Osteocyte (in vitro differentiated cells): Measurements from ENCODE around the gene THSD4. TPM values are rescaled to one million over a fixed set of nuclear protein-coding genes. Genes with fewer than 3 reads are reported as not detected.

Experiments used
- DNase-seq: peaks from one replicate; pipeline ENCODE4 v3.0.0; 2021; ENCODE audit warnings: mixed read lengths; ENCODE audit not compliant: unreplicated experiment; ENCODE audit errors: extremely low spot score
- H3K27ac Mint-ChIP-seq: one replicate; pipeline ENCODE4 v1.8.0; 2021; ENCODE audit warnings: mild to moderate bottlenecking, mixed read lengths; ENCODE audit not compliant: unreplicated experiment
- H3K27me3 Mint-ChIP-seq: one replicate; pipeline ENCODE4 v1.8.0; 2021; ENCODE audit warnings: mixed read lengths; ENCODE audit not compliant: unreplicated experiment
- H3K36me3 Mint-ChIP-seq: one replicate; pipeline ENCODE4 v1.8.0; 2021; ENCODE audit warnings: mixed read lengths; ENCODE audit not compliant: unreplicated experiment
- H3K4me1 Mint-ChIP-seq: one replicate; pipeline ENCODE4 v1.8.0; 2021; ENCODE audit warnings: mixed read lengths; ENCODE audit not compliant: unreplicated experiment
- H3K4me3 Mint-ChIP-seq: one replicate; pipeline ENCODE4 v1.8.0; 2021; ENCODE audit warnings: mild to moderate bottlenecking, moderate library complexity, mixed read lengths; ENCODE audit not compliant: unreplicated experiment
- H3K9me3 Mint-ChIP-seq: one replicate; pipeline ENCODE4 v1.8.0; 2021; ENCODE audit warnings: mixed read lengths; ENCODE audit not compliant: unreplicated experiment
- CTCF ChIP-seq: fragments of 200-600 bp; sonication (generic); IDR thresholded peaks from 2 replicates; pipeline ENCODE4 v1.5.0; 2021; ENCODE audit warnings: antibody characterized with exemption, mild to moderate bottlenecking, moderate library complexity
- total RNA-seq: library from RNA; stranded (reverse); gene quantifications from 2 replicates; pipeline ENCODE4 v1.2.1, GENCODE V29; 2021

The THSD4 gene
- total RNA-seq, 1 donor from 2014 or later, result 5.7 TPM

DNA sequence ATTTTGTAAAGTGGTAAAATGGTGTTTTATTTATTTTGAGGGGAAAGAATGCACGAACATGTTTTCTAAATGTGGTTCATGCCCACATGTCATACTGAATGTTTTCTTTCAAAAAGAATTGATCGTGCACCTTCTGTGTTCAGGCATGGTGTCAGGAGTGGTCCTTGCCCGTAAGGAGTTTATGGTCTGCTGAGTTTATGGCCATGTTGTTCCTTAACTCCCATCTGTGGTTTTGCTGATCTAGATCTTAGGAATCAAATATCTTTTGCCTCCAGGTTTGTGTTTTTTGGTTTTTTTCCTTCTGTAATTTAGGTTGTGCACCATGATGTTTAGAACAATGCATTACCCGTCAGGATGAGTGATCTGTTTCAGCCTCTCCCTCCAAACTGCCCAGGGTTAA is 390.7 kb downstream of the THSD4 start:
- Mint-ChIP-seq H3K36me3 (peaks cover 3% of the 10 kb centered on the region), H3K27me3 (peaks cover 19% of the 10 kb centered on the region), H3K4me1 (peaks cover 10% of the 10 kb centered on the region), H3K9me3 (peaks cover under 1% of the 10 kb centered on the region), H3K27ac (no peak overlapping the region), H3K4me3 (no peak overlapping the region)
- no peak for TF ChIP-seq CTCF
- DNase-seq, result no peak

DNA sequence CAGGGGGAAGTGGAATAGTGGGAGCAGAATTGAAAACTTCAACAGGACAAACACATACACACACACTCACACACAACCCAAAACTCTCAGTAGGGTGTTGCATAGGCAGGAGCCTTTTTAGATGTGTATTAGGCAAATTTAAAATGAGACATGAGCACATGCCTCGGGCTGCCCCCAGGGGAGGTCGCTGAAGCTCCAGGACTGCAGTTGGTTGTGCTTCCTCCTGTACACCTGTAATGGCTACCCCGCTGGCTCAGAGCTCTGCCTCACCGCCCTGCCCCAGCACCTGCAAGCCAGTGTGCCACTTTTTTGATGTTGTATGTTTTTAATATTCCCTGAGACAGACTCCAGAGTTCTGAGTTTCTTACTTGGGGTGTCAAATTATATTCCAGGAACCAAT is 391.7 kb downstream of the THSD4 start:
- DNase-seq, result no peak
- Mint-ChIP-seq H3K27ac (no peak overlapping the region), H3K4me3 (no peak overlapping the region), H3K36me3 (peaks cover under 1% of the 10 kb centered on the region), H3K4me1 (peaks cover 13% of the 10 kb centered on the region), H3K27me3 (peaks cover 20% of the 10 kb centered on the region), H3K9me3 (no peaks in the 10 kb centered on the region)
- TF ChIP-seq CTCF, result no peak

- no peak for DNase-seq
- Mint-ChIP-seq H3K36me3 (no peaks in the 10 kb centered on the region), H3K4me1 (peaks cover 24% of the 10 kb centered on the region), H3K4me3 (no peak overlapping the region), H3K27ac (no peak overlapping the region), H3K27me3 (peaks cover 18% of the 10 kb centered on the region), H3K9me3 (no peaks in the 10 kb centered on the region)
- TF ChIP-seq CTCF, result no peak
These were observed 392.9 kb downstream of the THSD4 start for GRCh38 chr15:71508081-71508682.

- H3K4me3 Mint-ChIP-seq, result no peak overlapping the region
- H3K4me1 Mint-ChIP-seq, result peaks cover 28% of the 10 kb centered on the region
- H3K27ac Mint-ChIP-seq, result no peak overlapping the region
- H3K36me3 Mint-ChIP-seq, result no peaks in the 10 kb centered on the region
- H3K9me3 Mint-ChIP-seq, result no peaks in the 10 kb centered on the region
- peaks cover 18% of the 10 kb centered on the region for H3K27me3 Mint-ChIP-seq
- DNase-seq, result no peak
- TF ChIP-seq CTCF, result no peak
These were observed 393.9 kb downstream of the THSD4 start for GRCh38 chr15:71509139-71509538.

DNA sequence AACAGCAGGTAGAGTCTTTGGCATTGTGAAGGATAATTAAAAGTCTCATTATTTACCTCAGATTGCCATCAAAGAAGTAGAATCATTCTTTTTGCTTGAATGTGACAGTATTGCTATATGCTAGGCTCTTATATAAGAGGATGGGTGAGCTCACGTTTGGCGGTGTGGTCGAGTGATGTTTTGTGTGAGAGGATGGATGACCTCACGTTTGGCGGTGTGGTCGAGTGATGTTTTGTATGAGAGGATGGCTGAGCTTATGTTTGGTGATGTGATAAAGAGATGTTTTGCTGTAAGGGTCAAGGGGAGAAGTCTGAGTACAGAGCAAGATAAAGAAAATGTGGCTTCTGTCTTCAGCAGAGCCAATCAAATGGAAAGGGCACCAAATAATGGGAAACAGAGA is 395.5 kb downstream of the THSD4 start:
- no peak for DNase-seq
- TF ChIP-seq CTCF, result no peak
- H3K27ac Mint-ChIP-seq, result no peak overlapping the region
- no peak overlapping the region for H3K4me3 Mint-ChIP-seq
- H3K9me3 Mint-ChIP-seq, result no peaks in the 10 kb centered on the region
- H3K4me1 Mint-ChIP-seq, result peaks cover 32% of the 10 kb centered on the region
- H3K36me3 Mint-ChIP-seq, result no peaks in the 10 kb centered on the region
- H3K27me3 Mint-ChIP-seq, result peaks cover 16% of the 10 kb centered on the region
